Astrocyte (in vitro differentiated cells and primary cell): ENCODE results near the gene EYA2.

Experiments used
- CTCF ChIP-seq: IDR thresholded peaks from 2 replicates; pipeline ENCODE4 v1.5.1; 2011; ENCODE audit warnings: low read depth, mild to moderate bottlenecking, inconsistent platforms, low read length, moderate library complexity; ENCODE audit not compliant: insufficient read depth
- EZH2 ChIP-seq: IDR thresholded peaks from 2 replicates; pipeline ENCODE4 v1.6.1; 2012; ENCODE audit warnings: mild to moderate bottlenecking, low read length, inconsistent platforms; ENCODE audit not compliant: insufficient read depth

- TF ChIP-seq CTCF: no peak
- TF ChIP-seq EZH2: no peak
Measured at GRCh38 chr20:47233333-47234188, 338.9 kb downstream of the EYA2 start.
